HG02943 (cell line): ENCODE data around the gene COBL.
"Not testable (repeated sequence)": the region's sequence is repeated elsewhere in the genome, so short reads cannot be mapped to it uniquely, and the experiment has no call there.

Experiments
- ATAC-seq: cut with Tn5 transposase; IDR thresholded peaks from one replicate; pipeline ENCODE4 v1.9.1; 2021; ENCODE audit warnings: mild to moderate bottlenecking, low read depth, moderate library complexity; ENCODE audit not compliant: unreplicated experiment

COBL gene

GRCh38 chr7:51019191-51019844 is 297.3 kb downstream of the COBL start:
- ATAC-seq = no peak

DNA sequence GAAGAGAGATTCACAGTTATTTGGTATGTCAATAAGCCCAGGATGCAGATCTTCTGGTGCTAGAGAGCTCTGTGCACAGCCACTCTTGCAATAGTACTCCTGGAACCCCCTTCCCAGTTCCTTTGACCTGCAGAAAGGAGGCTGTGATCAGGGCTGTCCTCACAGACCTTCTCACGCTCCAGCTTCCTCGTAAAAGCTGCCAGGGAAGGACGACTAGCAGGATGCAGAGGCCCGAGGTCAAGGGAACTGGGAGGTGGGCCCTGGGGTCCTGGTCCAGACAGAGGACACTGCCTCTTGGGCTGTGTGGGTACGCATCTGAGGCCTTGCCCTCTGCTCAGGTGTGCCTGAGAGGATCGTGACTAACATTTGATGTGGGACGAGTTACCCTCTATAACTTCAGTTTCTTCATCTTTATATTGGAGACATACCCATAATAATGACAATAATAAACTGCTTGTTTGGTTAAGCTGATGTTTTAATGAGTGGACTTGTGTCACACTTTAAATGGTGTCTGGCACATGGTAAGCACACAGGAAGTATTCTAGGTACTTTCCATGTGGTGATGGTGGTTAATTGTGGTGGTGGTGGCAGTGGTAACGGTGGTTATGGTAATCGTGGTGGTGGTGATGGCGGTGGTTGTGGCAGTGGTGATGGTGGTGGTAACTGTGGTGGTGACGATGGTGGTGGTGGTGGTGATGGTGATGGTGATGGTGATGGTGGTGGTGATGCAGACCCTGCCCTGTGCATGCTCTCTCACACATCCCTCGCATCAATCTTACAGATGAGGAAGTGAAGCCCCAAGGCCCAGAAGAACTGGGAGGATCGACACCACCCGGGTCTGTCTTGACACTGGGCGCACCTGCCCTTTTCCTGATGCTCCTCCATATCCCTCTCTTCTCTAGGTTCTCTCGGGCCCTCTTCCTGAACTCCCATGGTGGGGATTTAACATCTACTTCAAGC is 298.8 kb downstream of the COBL start:
- no peak for ATAC-seq

DNA sequence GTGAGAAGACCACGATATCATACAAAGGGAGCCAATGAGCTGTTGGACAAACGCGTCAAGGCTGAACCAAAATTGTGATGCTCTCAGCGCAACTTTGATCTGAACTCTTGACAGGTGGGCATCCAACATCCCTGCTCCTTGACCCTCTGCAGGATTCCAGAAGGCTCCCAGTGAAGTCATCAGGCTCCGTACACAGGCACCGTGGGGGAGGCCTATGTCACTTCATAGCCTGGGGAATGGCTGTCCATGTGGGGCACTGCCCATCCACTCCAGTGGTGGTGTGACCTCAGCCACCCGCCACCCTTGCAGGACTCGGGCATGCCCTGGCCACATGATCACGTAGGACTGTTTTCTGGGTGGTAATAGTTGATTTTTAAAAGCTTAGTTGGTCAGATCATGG is 300.1 kb downstream of the COBL start:
- ATAC-seq = no peak

DNA sequence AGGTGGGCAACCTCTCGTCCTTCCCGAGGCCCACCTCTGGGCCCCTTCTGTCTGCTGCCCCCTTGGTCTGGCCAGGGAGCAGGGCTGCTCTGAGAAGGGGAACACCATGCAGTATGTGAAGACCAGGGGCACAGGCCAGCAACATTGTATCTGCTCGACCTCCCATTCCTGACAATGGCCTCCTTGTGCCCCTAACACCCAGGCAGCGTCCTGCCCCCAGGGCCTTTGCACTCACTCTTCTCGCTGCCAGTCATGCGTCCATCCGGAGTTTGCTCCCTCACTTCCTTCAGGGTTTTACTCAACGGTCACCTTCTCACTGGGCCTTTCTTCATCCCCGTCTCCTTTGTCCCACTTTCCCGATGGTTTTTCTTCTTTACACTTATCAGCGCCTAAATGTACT is 301.0 kb downstream of the COBL start:
- no peak for ATAC-seq

- no peak for ATAC-seq
Measured at GRCh38 chr7:51014811-51015210, 301.8 kb downstream of the COBL start.

- ATAC-seq = no peak
Measured at GRCh38 chr7:51013861-51014511, 302.6 kb downstream of the COBL start.

DNA sequence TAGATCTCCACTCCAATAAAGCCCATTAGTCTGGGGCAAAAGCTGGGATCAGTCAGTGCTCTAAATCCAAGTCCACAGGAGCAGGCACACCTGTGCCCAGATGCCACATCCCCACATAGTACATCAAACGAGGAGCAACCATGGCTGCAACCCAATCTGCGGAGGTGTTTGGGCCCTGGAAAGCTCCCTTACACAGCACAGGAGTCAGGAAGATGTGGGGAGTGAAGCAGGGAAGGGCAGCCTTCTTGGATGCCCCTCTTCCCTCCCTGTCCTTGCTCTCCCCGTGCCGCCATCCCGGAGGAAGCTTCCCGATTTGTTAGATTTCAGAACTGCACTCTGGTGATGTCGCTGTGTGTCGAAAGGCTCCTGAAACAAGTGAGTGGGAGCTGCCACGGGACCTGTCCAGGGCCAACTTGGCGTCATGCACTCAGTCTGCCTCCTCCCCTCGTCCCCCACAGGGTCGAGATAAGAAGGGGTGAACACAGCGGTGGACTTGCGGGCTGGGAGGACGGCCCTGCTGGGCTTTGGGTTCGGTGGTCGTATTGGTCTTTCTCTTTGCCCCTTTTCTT is 303.3 kb downstream of the COBL start:
- no peak for ATAC-seq

DNA sequence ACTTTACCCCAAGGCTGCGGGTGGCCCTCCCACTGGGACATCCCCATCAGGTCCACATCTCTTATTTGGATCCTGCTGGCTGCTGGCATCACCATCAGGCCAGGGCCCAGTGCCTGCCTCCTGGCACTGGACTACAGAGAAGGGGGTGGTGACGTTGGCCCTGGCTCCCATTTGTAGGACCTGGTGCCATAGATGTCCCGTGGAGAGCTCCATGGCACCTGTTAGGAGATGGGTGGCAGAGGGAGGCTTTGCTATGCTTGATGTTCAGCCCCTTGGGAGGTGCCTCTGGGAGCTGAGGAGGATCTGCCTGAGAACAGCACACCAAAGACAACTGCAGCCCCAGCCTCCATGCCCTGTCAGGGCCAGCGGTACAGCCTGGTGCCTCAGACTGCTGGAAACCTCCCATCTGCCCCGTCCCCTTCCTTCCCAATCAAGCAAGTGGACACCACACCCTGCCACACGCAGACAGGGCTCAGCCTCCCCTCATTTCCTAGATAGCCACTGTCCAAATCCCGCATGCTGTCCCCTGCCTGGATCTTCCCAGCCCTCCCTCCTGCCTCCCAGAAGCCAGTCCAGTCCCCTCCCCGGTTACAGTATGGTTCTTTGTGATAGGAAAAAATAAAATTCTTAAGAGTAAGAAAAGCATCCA is 303.9 kb downstream of the COBL start:
- no peak for ATAC-seq

- no peak for ATAC-seq
Measured at GRCh38 chr7:51011710-51012350, 304.8 kb downstream of the COBL start.

- ATAC-seq = no peak
Measured at GRCh38 chr7:51010534-51010933, 306.1 kb downstream of the COBL start.

- no peak for ATAC-seq
Measured at GRCh38 chr7:51009716-51010496, 306.7 kb downstream of the COBL start.

GRCh38 chr7:51007551-51008505 is 308.8 kb downstream of the COBL start:
- no peak for ATAC-seq

DNA sequence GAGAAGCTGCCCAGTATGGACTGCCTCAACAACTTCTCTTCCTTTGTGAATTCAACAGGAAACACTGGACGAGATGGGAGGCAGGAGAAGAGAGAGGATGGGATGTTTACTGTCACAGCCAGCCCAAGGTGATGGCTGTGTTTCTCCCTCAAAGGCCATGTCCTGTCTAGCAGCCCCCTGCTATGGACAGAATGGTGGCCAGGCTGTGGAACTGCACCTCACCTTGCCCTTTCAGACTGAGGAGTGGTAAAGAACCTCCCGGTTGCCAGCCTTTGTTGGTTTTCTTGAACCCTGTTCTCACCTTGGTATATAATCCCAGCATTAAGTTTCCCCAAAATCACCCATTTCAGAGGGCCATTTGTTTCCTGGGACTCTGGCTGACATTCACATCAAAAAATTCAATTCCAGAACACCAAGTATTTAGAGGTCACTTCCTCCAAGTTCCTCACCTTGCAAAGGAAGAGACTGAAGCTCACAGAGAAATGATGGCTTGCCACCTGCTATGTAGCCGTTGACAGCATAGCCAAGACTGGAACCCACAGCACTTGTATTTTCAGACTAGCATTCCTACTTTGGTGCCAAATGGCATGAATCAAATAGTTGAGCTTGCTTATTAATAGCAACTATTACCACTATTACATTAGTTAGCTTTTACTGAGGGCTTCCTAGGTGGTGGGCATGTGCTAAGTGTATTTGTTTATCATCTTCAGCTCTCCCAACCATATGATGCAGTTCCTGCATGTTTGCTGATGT is 309.9 kb downstream of the COBL start:
- no peak for ATAC-seq

DNA sequence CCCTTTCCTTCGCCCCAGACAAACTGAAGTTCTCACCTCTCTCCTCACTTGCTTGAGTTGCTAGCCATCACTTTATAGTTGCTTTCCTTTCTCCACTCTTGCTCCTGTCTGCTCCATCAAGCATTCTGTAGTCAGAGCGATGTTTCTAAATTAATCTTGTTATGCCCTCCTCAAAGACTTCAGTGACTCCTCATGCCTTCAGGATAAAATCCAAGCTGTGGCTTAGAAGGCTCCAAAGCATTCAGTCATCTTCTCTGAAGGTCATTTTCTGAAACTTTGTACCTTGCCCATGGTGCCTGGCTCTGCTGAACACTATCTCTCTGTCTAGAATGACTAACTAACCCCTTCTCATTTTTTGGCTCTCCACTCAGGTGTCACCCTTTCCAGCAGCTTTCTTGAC is 311.5 kb downstream of the COBL start:
- no peak for ATAC-seq

DNA sequence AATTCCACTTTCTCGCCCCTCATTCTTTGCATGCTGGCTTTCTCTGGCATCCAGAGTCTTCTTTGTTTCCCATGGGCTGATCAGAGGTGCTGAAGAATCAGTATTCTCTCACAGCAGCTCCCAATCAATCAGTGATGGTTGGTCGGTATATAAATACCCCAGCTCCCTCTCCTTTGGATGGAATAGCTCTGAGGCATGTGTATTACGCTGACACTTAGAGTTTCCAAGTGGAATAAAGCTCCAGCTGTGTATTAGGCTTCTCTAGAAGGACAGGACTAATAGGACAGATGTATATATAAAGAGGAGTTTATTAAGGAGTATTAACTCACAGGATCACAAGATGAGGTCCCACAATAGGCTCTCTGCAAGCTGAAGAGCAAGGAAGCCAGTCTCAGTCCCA is 315.7 kb downstream of the COBL start:
- no peak for ATAC-seq

- ATAC-seq = no peak
Measured at GRCh38 chr7:50994753-50995319, 321.8 kb downstream of the COBL start.

DNA sequence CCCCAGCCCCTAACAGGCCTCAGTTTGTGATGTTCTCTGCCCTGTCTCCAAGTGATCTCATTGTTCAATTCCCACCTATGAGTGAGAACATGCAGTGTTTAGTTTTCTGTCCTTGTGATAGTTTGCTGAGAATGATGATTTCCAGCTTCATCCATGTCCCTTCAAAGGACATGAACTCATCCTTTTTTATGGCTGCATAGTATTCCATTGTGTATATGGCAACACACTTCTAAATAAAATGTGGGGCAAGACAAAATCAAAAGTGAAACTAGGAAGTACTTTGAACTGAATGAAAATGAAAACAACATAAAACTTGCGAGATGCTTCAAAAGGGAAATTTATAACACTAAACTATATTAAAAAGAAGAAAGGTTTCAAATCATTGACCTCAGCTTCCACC is 326.4 kb downstream of the COBL start:
- not testable (repeated sequence) for ATAC-seq
